ENCODE measurements around the gene ZFAND4.

DNA sequence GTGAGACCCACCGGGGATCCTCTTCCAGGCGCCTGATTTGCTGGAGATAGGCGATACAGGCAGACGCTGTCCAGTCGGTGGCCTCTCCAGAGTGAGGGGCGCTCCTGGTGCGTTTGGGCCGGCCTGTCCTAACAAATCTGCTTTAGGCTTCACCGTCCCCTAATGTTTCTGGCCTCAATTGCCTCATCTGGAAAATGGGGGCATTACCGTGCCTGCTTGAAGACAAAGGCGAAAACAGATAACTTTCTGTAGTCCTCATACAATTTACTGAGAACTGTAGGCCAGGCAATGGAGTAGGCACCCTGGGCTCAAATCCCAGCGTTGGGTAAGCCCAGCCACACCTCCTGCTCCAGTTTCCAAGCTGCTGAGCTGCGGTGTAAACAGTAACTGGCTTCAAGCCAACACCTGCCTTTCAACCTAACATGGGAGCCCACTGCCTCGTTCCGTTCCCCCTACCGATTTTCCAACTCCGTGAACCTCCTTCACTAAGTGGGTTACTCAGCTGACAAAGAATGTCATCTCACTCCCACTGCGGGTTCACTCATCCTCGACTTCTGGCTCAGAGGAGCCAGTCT lies 589 bp upstream of the ZFAND4 start:
- TF ChIP-seq, protein P1, sequence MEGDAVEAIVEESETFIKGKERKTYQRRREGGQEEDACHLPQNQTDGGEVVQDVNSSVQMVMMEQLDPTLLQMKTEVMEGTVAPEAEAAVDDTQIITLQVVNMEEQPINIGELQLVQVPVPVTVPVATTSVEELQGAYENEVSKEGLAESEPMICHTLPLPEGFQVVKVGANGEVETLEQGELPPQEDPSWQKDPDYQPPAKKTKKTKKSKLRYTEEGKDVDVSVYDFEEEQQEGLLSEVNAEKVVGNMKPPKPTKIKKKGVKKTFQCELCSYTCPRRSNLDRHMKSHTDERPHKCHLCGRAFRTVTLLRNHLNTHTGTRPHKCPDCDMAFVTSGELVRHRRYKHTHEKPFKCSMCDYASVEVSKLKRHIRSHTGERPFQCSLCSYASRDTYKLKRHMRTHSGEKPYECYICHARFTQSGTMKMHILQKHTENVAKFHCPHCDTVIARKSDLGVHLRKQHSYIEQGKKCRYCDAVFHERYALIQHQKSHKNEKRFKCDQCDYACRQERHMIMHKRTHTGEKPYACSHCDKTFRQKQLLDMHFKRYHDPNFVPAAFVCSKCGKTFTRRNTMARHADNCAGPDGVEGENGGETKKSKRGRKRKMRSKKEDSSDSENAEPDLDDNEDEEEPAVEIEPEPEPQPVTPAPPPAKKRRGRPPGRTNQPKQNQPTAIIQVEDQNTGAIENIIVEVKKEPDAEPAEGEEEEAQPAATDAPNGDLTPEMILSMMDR (conservative IDR thresholded peaks at IDR 0.05; ENCODE audit: low read length): no peak
- no peak for TF ChIP-seq EZH2phosphoT487 (IDR thresholded peaks at IDR 0.05; ENCODE audit: borderline replicate concordance)

Measured in Loucy (cell line).